ENCODE data around the gene SOBP.

SOBP gene

DNA sequence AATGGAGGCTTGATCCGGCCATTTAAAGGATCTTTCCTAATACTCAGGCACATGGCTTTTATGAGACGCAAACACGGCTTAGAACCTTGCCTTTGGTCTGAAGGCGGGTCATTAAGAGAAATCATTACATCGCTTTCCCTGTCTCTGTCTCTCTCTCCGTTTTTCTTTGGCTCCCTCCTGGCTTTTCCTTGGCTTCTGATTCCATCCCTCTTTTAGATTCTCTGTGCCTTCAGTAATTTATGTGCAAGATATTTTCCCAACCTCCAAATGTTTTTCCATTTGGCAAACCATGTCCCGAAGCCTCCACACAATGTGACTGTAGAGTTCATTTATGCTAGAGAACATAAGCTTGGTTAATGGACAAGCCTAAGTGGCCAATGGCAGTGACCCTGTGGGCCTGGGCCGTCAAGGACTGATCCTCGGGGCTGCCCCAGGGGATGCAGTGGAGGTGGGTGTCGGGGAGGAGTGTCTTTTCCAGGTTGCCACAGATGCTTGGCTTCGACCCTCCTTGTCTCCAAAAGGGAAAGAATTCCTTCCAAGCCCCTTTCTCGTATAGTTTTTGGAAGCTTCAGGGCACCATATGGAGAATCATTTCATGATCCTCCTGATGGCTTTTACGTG is 177.2 kb downstream of the SOBP start:
- no peak for DNase-seq
- peak overlapping the region; percentile 53 for H3K4me3 Mint-ChIP-seq
- TF ChIP-seq, protein P1, sequence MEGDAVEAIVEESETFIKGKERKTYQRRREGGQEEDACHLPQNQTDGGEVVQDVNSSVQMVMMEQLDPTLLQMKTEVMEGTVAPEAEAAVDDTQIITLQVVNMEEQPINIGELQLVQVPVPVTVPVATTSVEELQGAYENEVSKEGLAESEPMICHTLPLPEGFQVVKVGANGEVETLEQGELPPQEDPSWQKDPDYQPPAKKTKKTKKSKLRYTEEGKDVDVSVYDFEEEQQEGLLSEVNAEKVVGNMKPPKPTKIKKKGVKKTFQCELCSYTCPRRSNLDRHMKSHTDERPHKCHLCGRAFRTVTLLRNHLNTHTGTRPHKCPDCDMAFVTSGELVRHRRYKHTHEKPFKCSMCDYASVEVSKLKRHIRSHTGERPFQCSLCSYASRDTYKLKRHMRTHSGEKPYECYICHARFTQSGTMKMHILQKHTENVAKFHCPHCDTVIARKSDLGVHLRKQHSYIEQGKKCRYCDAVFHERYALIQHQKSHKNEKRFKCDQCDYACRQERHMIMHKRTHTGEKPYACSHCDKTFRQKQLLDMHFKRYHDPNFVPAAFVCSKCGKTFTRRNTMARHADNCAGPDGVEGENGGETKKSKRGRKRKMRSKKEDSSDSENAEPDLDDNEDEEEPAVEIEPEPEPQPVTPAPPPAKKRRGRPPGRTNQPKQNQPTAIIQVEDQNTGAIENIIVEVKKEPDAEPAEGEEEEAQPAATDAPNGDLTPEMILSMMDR (IDR thresholded peaks at IDR 0.05): no peak
- peaks cover 6% of the 10 kb centered on the region for H3K27me3 Mint-ChIP-seq (ENCODE audit: low read depth, poor library complexity)
- H3K9me3 Mint-ChIP-seq: no peaks in the 10 kb centered on the region
- peak overlapping the region; percentile 99 for H3K27ac Mint-ChIP-seq
- H3K4me1 Mint-ChIP-seq: peaks cover 97% of the 10 kb centered on the region
- H3K36me3 Mint-ChIP-seq (ENCODE audit: low read depth): peaks cover 4% of the 10 kb centered on the region

GRCh38 chr6:107667790-107668189 is 177.9 kb downstream of the SOBP start:
- Mint-ChIP-seq H3K27ac (peak overlapping the region; percentile 99), H3K27me3 (ENCODE audit: low read depth, poor library complexity) (peaks cover 5% of the 10 kb centered on the region), H3K9me3 (no peaks in the 10 kb centered on the region), H3K36me3 (ENCODE audit: low read depth) (peaks cover 2% of the 10 kb centered on the region), H3K4me3 (peak overlapping the region; percentile 24), H3K4me1 (peaks cover 97% of the 10 kb centered on the region)
- TF ChIP-seq, protein P1 (IDR thresholded peaks at IDR 0.05): no peak
- no peak for DNase-seq

DNA sequence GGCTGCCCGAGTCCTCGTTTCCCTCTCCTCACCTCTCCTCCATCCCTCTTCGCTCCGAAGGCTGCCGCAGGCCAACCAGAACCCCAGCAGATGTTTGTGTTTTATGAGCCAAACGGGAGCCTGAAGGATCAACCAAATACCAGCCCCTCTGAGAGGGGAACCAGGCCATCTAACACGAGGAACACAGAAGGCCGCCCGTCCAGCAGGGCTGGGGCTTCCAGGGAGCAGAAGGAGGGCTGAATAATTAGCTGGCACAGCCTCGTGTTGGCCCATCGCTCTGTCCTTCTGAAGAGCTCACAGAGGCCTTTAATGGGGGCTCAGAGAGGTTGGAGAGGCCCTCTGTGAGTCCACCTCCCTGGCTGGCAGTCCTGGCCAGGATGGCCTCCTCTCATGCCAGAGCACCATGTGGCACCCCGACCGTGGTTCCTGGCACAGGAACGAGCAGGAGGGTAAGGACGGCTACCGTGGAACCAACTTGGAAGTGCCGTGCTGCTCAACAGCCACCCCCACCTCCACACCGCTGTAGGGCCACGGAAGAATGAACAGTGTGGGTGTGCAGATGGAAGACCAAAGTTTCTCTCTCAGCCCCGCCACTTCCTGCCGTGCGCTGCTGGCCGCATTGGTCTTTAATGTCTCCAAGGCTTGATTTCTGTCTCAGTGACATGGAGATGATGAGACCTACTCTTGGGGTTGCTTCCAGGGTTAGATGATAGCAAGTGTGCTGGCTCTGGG is 179.0 kb downstream of the SOBP start:
- peak overlapping the region; percentile 99 for H3K27ac Mint-ChIP-seq
- no peak for DNase-seq
- TF ChIP-seq, protein P1 (IDR thresholded peaks at IDR 0.05): no peak
- peaks cover 94% of the 10 kb centered on the region for H3K4me1 Mint-ChIP-seq
- peaks cover 4% of the 10 kb centered on the region for H3K36me3 Mint-ChIP-seq (ENCODE audit: low read depth)
- no peaks in the 10 kb centered on the region for H3K9me3 Mint-ChIP-seq
- H3K27me3 Mint-ChIP-seq (ENCODE audit: low read depth, poor library complexity): no peaks in the 10 kb centered on the region
- H3K4me3 Mint-ChIP-seq: peak overlapping the region; percentile 35

- TF ChIP-seq, protein P1 (IDR thresholded peaks at IDR 0.05): no peak
Measured at GRCh38 chr6:107670792-107671199, 180.9 kb downstream of the SOBP start.

GRCh38 chr6:107673076-107673494 is 183.2 kb downstream of the SOBP start:
- Mint-ChIP-seq H3K36me3 (ENCODE audit: low read depth) (peaks cover 4% of the 10 kb centered on the region), H3K4me3 (no peak overlapping the region), H3K9me3 (no peaks in the 10 kb centered on the region), H3K27ac (no peak overlapping the region), H3K27me3 (ENCODE audit: low read depth, poor library complexity) (no peaks in the 10 kb centered on the region), H3K4me1 (peaks cover 79% of the 10 kb centered on the region)
- TF ChIP-seq, protein P1 (IDR thresholded peaks at IDR 0.05): no peak
- DNase-seq: no peak

More at GRCh38 chr6:107670792-107671199, 180.9 kb downstream of the SOBP start:
- Mint-ChIP-seq H3K9me3 (no peaks in the 10 kb centered on the region), H3K27ac (peak overlapping the region; percentile 91), H3K4me3 (peak overlapping the region; percentile 29), H3K36me3 (ENCODE audit: low read depth) (peaks cover 4% of the 10 kb centered on the region), H3K4me1 (peaks cover 92% of the 10 kb centered on the region), H3K27me3 (ENCODE audit: low read depth, poor library complexity) (no peaks in the 10 kb centered on the region)
- DNase-seq: peak; percentile 57

Measured in nephron progenitor cell (in vitro differentiated cells).